RPMI7951 (cell line): ENCODE measurements around the gene DNHD1. TPM values are rescaled to one million over a fixed set of nuclear protein-coding genes. Genes with fewer than 3 reads are reported as not detected.
"Not testable (repeated sequence)": the region's sequence is repeated elsewhere in the genome, so short reads cannot be mapped to it uniquely, and the experiment has no call there.

Source experiments
- DNase-seq: peaks from one replicate; pipeline ENCODE4 v3.0.0-alpha.2; 2012; ENCODE audit warnings: low read depth
- total RNA-seq: library from RNA; depleted of rRNA; stranded (reverse); fragments of >200 nt; shearing (Covaris generic); gene quantifications from 2 replicates; pipeline ENCODE4 v1.2.3, GENCODE V29; 2014

Gene DNHD1
- total RNA-seq, 1 experiment from 2014 or later = 1.7 TPM

- no peak for DNase-seq
Measured at GRCh38 chr11:6480299-6480914, 16.7 kb upstream of the DNHD1 start.

GRCh38 chr11:6481012-6481923 is 15.8 kb upstream of the DNHD1 start, which contains the start of the genes ARFIP2 and TIMM10B:
TSS of gene ARFIP2 (minus strand) at chr11:6481331. CDS start at chr11:6480421, 910 bp downstream.
TSS of gene TIMM10B (plus strand) at chr11:6481501. CDS start at chr11:6481517, 16 bp downstream.
- DNase-seq = peak; percentile 96

DNA sequence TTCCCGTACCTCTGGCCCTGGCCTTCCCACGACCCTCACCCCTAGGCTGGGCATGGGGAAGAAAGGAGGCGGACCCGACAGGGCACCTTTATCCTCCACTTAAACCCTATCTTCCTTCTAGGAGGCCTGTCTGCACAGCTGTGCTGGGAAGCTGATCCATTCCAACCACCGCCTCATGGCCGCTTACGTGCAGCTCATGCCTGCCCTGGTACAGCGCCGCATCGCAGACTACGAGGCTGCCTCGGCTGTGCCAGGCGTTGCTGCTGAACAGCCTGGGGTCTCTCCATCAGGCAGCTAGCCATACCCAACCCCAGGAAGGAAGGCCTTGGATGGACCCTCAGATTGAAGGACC is 15.2 kb upstream of the DNHD1 start:
- DNase-seq = no peak

DNA sequence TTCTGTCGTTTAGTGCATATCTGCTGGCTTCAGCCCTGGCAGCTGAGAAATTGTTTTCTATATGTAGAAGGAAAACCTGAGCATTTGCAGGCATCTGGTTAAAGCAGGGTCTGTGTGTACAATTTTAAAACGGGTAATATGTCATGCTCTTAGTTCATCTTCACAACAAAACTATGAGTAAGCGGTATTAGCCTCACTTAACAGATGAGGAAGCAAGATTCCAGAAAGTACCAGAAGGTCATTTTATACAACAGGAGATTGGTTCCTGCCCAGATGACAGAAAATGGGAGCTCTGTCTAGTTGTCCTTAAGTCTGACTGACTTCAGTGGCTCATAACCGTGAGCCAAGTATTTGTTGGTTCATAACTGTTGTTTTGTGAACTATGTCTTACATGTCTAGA is 14.6 kb upstream of the DNHD1 start:
- no peak for DNase-seq

DNA sequence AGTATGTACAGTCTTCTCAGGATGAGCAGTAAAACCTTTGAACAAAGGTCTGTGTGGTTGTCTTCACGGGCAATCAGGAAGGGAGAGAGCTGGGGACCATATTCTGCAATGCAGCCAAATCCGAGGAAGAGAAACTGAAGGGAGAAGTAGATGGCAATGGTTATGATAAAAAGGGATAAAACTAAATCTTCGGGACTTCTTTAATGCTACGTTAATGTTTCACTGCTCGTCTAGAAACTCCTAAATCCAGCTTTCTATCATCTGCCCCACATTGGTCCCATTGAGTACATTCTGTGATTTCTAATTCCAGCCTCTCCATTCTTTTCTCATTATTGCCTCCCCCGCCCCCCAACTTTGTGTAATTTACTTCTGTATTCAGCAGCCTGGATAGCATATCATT is 14.1 kb upstream of the DNHD1 start:
- DNase-seq = no peak

DNA sequence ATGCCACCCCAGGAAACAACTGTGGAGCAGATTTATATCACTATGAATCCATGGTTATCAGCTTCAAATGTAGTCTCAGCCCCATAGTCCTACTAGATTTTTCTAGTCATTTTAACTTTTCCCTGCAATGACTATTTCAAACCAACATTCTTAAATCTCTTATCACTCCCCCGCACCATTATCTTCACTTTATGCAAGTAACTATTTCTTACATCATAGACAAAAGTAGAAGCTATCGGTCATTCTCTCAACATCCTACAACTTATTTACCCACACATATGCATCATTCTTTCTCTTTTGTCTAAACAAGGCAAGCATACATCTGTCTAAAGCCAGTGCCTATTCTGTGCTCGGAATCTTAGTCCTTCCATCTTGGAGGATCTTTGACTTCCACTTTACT is 11.4 kb upstream of the DNHD1 start:
- no peak for DNase-seq

GRCh38 chr11:6486256-6486655 is 10.8 kb upstream of the DNHD1 start:
- no peak for DNase-seq

GRCh38 chr11:6486938-6487337 is 10.1 kb upstream of the DNHD1 start:
- DNase-seq = no peak

DNA sequence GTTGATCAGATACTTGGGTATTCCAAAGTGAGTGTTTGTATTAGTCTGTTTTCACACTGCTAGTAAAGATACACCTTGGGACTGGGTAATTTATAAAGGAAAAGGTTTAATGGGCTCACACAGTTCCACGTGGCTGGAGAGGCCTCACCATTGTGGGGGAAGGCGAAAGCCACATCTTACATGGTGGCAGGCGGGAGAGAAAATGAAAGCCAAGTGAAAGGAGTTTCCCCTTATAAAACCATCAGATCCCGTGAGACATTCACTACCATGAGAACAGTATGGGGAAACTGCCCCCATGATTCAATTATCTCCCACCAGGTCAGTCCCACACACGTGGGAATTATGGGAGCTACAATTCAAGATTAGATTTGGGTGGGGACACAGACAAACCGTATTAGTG is 8.7 kb upstream of the DNHD1 start:
- DNase-seq = no peak

DNA sequence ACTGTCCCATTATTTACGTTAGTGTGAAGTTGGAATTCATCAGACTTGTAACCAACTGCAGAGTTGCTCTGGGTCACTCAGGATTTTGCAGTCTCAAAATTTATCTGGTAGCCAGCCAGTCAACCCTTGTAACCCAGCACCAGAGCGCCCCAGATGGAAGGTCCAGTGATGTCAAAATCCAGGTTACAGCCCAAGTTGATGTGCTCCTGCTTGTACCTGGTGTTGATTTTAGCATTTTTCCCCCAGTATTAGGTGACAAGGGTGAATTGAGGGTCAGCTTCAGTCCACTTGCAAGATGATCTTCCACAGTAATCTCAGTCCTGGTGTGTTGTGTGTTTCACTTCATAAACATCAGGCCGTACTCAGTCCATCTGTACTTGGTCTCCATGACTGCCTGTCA is 8.3 kb upstream of the DNHD1 start:
- no peak for DNase-seq

- DNase-seq = no peak
Measured at GRCh38 chr11:6489306-6489705, 7.8 kb upstream of the DNHD1 start.

DNA sequence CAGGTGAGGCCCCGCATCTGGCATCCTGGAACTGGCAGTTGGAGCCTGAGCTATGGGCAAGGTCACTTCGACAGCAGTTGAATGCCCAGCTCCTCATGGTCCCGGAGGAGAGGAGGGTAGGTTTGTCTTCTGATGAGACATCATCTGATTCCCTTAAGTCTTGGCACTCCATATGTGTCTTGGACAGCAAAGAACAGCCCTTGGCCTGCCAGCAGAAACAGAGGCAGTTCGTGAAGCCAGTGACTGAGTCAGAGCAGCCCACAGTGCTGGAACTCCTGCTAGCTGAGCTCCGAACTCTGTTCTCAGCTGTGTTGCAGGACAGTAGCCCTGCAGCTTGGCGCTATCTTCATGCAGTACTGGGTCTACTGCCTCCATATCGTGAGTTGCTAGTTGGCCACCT is 1.0 kb downstream of the DNHD1 start:
- no peak for DNase-seq

GRCh38 chr11:6498544-6498943 is 1.5 kb downstream of the DNHD1 start:
- no peak for DNase-seq

- DNase-seq = no peak
Measured at GRCh38 chr11:6502382-6502781, 5.3 kb downstream of the DNHD1 start.

GRCh38 chr11:6504166-6504565 is 7.1 kb downstream of the DNHD1 start:
- no peak for DNase-seq

DNA sequence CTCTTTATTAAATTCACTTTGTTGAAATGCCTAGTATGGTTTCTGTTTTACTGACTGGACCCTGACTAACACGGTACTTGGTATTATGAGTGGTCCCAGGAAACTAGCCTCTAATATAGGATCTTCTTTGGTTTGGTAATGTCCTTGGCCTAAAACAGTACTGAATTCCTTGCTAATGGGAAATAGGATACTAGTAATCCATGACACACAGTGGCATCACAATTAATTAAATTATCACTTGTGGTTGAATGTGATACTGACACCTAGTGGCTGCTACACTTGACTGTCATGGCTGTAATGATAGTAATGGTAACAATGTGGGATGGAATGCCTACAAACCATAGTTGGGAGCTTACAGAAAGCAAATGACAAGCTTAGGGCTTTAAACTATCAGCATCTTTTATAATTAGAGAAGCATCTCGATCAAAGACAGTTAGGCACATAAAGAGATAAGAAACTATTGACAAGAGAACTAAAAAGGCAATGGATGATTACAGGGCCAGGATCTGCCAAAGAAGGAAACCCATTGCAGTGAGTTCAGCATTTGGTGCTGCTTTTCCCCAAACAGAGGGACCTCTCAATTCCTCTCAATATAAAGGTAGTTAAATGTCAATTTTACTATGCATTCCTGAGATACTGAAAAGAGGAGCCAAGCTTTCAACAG is 8.6 kb downstream of the DNHD1 start:
- peak; percentile 68 for DNase-seq

- DNase-seq = no peak
Measured at GRCh38 chr11:6516865-6517264, 19.8 kb downstream of the DNHD1 start.

DNA sequence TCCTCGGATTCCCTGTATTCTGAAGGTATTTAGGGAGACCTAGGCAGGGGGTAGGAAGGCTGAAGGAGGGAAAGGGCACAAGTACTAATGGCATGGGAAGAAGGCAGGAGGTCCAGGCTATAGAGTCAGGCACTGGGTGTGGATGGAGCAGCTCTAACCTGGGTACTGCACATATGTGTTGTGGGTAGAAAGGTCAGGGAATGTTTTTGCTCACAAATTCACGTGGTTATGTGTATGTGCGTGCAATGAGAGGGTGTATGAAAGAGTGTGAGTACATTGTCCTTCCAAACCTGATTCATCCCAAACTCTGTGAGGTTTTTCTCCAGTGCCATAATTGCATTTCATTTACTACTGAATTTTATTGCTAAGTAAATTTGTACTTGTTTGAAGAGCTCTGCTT is 23.2 kb downstream of the DNHD1 start:
- DNase-seq = no peak

DNA sequence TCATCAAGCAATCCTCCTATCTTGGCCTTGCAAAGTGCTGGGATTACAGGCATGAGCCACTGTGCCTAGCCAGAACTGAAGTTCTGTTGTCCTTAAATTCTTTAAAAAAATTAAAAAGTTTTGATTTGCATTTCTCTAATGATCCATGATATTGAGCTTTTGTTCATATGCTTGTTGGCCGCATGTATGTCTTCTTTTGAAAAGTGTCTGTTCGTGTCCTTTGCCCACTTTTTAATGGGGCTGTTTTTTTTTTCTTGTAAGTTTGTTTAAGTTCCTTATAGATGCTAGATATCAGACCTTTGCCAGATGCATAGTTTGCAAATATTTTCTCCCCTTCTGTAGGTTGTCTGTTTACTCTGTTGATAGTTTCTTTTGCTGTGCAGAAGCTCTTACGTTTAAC is 24.9 kb downstream of the DNHD1 start:
- not testable (repeated sequence) for DNase-seq

DNA sequence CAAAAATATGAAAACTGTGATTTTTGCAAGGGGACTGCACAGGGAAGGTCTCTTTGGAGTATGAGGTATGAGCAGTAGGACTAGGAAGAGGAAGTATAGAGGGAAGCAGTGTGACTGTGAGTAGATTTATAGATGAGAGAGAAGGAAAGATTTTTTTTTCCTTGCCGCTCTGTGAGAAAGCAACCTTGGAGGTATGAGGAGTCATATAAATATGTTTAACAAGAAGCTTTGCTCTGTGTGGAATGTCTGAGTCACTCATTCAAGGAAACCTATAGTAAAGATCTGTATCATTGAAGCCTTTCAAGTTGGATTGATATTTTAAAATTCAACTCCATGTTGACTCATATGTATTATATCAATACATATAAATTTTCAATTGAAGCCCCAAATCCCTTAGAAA is 26.2 kb downstream of the DNHD1 start:
- DNase-seq = peak; percentile 21

- DNase-seq = no peak
Measured at GRCh38 chr11:6526411-6527135, 29.5 kb downstream of the DNHD1 start.

GRCh38 chr11:6529266-6529665 is 32.2 kb downstream of the DNHD1 start:
- no peak for DNase-seq
